ENCODE results near the gene PCA3. TPM values are rescaled to one million over a fixed set of nuclear protein-coding genes. Genes with fewer than 3 reads are reported as not detected.

Gene PCA3
- total and polyA plus RNA-seq, 9 of the 15 experiments (the other 6 are each of a cell fraction or from before 2014, with no cell fraction given) = not detected

DNA sequence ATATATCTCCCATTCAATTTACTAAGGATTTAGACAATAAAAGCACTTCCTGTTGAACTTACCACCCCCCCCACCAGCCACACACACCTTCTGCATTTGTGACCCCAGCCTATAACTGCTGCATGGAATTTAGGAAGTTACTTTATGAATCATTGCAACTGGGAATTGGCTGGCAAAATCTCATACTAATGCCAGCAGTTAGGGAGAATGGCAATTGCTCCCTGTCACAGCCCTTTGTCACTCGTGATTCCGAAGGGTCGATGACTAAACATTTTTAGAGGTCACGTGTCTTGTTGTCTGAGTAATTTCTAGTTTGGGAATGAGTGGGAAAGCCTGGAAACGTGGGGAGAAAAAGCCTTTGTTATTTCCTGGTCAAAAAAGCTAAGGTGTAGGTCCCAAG, 46.6 kb upstream of the PCA3 start:
- Histone ChIP-seq H3K4me1 (replicated peaks in 1 of 2; ENCODE audit: control insufficient read depth in 2 of 2, insufficient read depth in 2 of 2, low read length in 2 of 2) (no peaks in the 10 kb centered on the region), H3K4me3 (no peak overlapping the region), H3K4me2 (ENCODE audit: insufficient read depth, low read length) (no peak overlapping the region; the same call in 1 of the 2 replicates), H3K27me3 (ENCODE audit: control insufficient read depth in 2 of 2, insufficient read depth in 2 of 2, low read length in 2 of 2) (peaks cover 0 to 4% of the 10 kb centered on the region in 2 experiments; a peak in 2 of 5 replicates), H3K9me3 (replicated peaks; ENCODE audit: control insufficient read depth, insufficient read depth, low read depth, low read length) (no peaks in the 10 kb centered on the region), H3K36me3 (ENCODE audit: control insufficient read depth, insufficient read depth, low read length) (no peaks in the 10 kb centered on the region), H3K9me1 (ENCODE audit: control insufficient read depth, insufficient read depth, low read length) (no peaks in the 10 kb centered on the region), H3K27ac (ENCODE audit: extremely low read depth, low read depth, low read length) (no peak overlapping the region), H3K79me2 (ENCODE audit: control insufficient read depth, insufficient read depth, low read length) (no peaks in the 10 kb centered on the region), H3K9ac (ENCODE audit: insufficient read depth in 1 of 2, low read depth in 2 of 2, low read length in 2 of 2) (no peak overlapping the region), H2AFZ (ENCODE audit: low read depth, low read length) (no peak overlapping the region), H4K20me1 (replicated peaks; ENCODE audit: control insufficient read depth, insufficient read depth, low read length) (no peaks in the 10 kb centered on the region)
- TF ChIP-seq CBFA2T2 (conservative IDR thresholded peaks at IDR 0.05) (no peak), ZFP1 (CRISPR knock-in tag; IDR thresholded peaks at IDR 0.05) (no peak), RAD51 (IDR thresholded peaks at IDR 0.05; ENCODE audit: borderline replicate concordance, low read depth) (peak; percentile 50; the same call in 1 of the 2 replicates), ZNF695 (CRISPR knock-in tag; IDR thresholded peaks at IDR 0.05) (no peak)
- TF ChIP-seq, protein P1, sequence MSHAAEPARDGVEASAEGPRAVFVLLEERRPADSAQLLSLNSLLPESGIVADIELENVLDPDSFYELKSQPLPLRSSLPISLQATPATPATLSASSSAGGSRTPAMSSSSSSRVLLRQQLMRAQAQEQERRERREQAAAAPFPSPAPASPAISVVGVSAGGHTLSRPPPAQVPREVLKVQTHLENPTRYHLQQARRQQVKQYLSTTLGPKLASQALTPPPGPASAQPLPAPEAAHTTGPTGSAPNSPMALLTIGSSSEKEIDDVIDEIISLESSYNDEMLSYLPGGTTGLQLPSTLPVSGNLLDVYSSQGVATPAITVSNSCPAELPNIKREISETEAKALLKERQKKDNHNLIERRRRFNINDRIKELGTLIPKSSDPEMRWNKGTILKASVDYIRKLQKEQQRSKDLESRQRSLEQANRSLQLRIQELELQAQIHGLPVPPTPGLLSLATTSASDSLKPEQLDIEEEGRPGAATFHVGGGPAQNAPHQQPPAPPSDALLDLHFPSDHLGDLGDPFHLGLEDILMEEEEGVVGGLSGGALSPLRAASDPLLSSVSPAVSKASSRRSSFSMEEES (CRISPR knock-in tag; IDR thresholded peaks at IDR 0.05) = peak; percentile 69
- DNase-seq (ENCODE audit: extremely low read depth in 1 of 4, low spot score in 3 of 4) (no peak), FAIRE-seq (no peak), ATAC-seq (no peak)
- 0% methylated on average over 5 of the region's 5 CpGs for WGBS (ENCODE audit: insufficient coverage, low coverage, missing lambda C conversion rate)
- intact Hi-C loops (cut with micrococcal nuclease) (loop anchor here (10.0 kb wide), 1 partner anchor 403 kb away; no protein-coding TSS in a partner anchor), in situ Hi-C loops (cut with MboI) (no loop called here)
- no TSS peak for BruUV-seq (replicated peaks)
- POLR2A ChIA-PET = no interaction called here
- CTCF ChIA-PET (ENCODE audit: low intra/inter-chr PET ratio) = no interaction called here
